GM21737 (cell line): Measurements from ENCODE around the gene GEN1.

Experiments
- ATAC-seq: cut with Tn5 transposase; IDR thresholded peaks from one replicate; pipeline ENCODE4 v1.9.1; 2021; ENCODE audit warnings: mild to moderate bottlenecking, moderate library complexity; ENCODE audit not compliant: unreplicated experiment

Gene GEN1

DNA sequence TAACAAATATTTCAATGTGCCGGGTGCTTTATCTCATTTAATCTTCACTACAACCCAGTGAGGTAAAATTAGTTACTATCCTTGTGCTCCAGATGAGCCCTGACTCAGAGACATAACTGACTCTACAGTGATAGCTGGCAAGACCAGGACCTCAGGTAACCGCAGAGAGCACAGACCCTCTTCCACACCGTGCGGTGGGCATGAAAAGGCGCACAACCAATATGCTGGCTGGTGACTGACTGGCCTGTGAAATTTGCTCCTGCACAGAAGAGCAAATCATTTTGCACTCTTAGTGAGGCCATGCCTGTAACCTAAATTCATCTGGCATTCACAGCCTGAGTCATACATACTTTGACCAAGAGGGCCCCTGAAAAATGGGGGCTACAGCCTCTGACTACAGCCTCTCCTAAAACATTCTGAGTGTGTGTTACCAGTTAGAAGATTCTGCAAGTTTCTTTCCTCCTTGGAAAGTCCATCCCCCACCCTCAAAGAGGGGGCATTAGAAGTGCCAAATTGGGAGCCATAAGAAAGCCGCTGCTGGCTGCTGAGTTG lies 39.9 kb downstream of the GEN1 start:
- ATAC-seq = no peak

DNA sequence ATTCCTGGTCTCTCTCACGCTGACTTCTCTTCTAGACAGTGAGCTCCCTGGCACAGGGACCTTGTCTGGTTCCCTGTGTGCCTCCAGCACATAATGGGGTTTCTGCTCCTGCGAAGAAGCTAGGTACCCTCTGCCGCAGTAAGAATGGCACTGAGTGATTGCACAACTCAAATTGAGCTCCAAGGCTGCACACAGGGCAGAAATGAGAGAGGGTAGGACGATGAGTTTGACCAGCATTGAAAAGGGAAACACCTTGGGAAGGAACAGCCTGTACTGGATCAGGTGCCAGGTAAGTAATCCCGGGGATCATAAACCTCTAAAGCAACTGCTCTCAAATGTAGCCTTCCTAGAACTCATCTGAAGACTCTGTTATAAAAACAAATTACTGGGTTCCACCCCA lies 41.4 kb downstream of the GEN1 start:
- ATAC-seq = no peak

DNA sequence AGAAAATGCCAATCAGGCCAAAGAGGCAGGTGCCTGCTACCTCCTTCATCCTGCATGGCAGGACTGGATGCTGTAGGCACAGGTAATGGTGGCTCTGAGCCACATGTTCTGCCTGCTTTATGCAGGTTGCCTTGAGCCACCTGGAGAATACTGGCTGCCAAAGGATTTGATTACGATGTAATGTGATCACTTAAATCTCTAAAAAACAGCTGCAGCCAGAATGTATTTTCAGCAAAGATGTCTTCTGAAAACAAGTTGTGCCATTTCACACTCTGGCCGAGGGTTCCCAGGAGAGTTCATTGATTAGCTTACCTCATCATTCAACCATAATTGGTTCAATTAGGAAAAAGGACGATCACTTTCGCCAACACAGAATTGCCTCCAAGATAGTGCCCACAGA lies 44.4 kb downstream of the GEN1 start:
- ATAC-seq = no peak

DNA sequence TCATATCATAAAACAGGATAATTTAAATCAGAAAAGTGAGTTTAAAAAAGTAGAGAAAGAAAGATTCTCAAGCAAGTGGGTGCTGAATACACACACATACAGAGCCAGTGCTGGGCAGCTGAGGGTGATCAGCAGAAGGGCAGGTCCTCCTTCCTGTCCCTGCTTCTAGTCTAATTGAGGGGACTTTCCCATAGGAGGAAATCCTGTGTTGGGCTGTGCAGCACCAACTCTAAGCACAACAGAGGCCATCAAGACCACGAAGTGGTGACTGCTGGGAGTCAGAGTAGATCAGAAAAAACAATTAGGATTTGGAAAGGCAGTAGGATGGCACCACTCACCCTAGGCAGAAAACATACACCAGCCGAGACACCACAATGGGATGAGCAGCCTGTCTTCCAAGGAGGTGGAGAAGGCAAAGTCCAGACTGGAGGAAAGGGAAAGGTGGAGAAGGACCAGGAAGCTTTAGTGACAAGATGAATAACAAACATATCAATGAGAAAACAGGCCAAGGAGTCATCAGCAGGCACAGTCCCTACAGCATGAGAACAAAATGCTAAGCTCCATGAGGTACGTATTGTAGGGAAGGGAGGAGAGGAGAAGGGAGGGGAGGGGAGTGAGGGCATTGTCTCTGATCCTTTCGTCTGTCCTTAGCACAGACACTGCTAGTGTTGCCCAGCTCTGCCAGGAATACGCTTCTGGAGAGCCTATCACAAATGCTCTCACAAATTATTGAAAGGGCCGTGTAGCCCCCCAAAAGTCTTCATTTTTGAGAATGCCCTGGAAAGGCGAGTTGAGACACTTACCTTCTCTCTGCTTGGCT lies 45.6 kb downstream of the GEN1 start:
- ATAC-seq = no peak

DNA sequence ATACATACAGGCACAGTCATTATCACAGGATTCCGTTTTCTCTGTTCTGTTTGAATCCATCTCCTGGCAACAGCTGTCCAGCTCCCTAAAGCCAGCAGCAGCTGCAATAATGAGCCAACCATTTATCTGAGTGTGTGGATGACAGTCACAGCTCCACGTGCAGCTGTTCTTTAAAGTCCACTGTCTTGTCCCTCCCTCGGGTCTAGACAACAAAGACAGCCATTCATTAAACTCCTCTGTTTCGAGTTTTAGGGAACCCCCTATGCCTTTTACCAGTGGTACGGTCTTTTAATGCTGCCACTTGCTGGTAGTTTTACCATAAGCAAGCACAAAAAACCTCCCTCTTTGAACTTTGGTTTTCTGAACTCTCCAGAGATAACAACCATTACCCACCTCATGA lies 46.3 kb downstream of the GEN1 start:
- ATAC-seq = no peak

DNA sequence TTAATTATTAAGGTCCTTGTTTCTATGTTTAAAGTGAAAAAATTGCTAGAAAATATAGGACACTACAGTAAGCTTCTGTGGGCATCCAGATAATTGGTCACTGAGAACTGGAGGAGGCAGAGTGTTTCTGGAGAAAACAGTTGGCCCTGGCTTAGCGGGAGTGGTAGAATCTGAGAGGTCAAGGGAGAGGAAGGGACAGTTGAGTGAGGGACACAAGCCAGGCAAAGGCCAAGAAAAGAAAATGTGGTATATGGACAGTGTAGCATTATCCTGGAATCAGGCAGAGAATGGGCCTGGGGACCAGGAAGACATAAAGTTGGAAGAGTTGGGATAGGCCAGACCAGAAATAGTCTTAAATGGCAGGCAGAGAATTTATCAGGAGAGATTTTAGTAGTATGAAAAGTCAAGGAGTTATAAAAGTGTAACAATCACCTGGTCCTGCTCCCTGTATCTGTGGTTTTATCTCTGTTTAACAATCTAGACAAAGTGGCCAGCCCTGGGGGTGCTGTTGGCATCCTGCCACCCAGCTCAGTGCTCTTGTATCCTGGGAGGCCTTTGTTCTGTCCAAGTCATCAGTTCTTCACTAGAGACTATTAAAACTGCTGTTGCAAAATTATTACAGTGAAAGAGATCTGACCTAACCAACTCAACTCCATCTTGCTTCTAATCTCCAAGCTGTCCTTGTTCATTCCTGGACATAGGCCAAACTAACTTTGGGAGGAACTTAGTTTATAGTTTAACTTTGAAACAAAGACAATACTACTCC lies 46.9 kb downstream of the GEN1 start:
- no peak for ATAC-seq

DNA sequence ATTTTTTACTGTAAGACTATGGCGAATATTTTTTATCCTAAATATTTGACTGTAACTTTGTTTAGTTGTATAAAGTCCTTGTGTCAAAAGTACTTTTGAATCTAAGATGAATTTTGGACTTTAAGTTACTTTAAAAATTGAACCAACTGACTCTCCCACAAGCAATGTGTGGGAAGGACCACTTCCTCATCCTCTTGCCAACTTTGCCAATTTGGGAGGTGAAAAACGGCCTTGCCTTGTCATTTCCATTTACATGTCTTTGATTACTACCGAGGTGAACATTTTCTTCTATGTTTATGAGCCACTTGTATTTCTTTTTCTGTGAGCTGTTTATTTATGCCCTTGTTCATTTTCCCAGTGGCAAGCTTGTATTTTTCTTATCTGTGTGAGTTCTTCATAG lies 49.6 kb downstream of the GEN1 start:
- ATAC-seq = no peak

DNA sequence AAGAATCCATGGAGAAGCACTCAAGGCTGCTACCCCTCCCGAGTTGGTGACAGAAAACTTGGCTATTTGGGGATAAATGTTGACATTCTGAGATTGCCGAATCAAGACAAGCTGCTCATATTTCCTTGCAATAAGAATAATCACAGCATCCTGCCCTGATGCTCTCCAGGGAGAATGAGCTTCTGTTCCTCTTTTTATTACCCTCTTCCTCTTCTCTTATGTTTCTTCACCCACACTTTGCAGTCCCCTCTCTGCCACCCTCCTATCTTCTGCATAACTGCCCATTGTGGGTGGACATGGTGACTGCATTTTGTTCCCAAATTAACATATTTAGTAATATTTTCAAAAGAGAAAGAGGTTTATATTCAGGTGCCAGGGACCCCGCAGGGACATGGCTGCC lies 50.4 kb downstream of the GEN1 start:
- ATAC-seq = peak; percentile 49

DNA sequence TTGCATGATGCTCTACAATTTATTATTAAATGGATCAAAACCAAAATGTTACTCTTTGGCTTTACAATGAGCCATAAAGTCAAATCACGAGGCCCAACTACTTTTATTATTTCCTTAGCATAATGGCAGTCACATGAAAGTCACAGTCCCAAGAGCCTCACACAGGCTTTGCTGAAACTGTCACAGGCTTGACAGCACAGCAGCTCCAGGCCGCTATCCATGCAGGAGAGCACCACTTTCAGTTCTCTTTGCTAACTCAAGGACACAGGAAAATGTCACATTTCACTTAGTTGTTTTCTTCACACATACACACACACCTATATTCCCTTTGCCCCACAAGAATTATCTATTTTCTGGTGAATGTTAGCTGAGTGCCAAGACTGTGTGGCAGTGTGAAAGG lies 51.2 kb downstream of the GEN1 start:
- peak; percentile 49 for ATAC-seq

DNA sequence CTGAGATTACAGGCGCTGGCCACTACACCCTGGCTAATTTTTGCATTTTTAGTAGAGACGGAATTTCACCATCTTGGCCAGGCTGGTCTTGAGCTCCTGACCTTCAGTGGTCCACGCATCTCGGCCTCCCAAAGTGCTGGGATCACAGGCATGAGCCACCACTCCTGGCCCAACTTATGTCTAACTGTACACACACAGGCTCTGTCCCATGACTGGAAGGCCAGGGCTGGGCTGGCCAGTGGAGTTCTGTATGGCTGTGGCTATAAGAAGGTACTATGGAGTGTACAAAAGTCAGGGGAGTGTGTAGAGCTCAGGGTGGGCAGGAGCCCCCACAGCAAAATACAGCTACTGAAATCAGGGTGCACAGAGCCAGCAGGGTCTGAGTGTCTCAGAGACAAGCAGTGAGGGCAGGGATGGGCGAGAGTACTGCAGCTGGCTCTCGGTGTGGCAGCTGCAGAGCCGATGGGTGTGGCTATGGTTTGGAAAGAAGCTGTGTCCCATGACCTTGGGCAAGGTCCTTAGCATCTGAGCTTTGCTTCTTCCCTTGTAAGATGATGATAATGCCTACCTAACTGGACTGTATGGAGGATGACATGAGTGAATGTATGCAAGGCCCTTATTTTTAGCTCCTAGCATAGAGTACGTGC lies 51.9 kb downstream of the GEN1 start:
- ATAC-seq = peak; percentile 44

DNA sequence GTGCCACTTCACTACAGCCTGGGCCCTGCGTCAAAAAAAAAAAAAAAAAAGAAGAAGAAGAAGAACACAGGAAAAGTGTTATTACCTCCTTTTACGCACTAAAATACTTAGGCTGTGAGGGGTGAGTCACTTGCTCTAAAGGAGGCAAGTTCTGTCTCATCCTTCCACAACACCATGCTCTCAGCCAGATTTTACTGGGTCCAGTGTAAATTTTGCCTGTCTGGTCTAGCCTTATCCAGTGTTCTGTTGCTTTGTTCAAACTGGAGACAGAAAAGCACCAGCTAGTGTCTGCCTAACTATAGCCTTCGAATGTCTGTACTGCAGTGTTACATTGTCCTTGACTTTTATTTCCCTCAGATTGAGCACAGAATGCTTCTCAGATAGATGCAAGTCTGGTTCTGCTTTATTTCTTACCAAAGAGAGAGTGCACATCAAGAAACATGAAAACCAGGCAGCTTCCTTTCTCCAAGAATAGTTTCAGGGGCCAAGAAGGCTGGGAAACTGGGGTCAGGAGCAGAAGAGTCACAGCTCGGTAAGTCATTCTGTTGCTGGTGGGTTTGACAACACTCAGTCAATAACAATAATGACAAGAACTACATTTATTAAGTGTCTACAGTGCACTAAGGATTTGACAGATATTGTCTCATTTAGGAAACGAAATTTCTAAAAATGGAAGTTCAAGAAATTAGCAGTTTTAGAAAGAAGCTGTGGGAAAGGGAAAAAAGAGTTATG lies 59.2 kb downstream of the GEN1 start:
- ATAC-seq = peak; percentile 33

DNA sequence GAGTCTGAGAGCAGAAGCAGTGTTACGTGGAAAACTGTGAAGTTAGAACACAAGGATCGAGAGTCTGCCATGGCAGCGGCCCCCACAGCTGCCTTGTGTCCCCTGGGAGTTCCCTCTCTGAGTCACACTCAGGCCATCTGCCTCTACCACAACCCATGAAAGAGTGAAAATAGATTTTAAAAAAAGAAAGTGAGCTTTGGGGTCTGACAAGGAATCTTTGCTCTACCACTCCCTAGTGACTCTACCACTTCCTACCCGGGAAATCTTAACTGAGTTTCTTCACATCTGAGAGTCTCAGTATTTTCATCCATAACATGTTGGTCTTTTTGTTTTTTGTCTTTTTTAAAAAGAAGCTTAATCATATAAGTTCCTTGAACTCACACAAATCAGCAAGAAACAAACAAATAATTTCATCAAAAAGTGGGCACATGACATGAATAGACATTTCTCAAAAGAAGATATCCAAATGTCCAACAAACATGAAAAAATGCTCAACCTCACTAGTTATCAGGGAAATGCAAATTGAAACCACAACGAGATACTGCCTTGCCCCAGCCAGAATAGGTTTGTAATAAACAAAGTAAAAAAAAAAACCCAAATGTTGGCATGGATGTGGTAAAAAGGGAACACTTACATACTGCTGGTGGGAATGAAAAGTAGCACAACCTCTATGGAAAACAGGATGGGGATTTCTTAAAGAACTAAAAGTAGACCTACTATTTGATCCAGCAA lies 60.0 kb downstream of the GEN1 start:
- peak; percentile 91 for ATAC-seq

DNA sequence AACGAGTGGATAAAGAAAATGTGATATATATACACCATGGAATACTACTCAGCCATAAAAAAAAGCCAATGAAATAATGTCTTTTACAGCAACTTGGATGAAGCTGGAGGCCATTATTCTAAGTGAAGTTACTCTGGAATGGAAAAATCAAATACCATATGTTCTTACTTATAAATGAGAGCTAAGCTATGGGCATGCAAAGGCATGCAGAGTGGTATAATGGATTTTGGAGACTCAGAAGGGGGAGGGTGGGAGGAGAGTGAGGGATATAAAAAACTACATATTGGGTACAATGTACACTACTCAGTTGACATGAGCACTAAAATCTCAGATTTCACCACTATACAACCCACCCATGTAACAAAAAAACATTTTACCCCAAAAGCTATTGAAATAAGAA lies 60.7 kb downstream of the GEN1 start:
- no peak for ATAC-seq

DNA sequence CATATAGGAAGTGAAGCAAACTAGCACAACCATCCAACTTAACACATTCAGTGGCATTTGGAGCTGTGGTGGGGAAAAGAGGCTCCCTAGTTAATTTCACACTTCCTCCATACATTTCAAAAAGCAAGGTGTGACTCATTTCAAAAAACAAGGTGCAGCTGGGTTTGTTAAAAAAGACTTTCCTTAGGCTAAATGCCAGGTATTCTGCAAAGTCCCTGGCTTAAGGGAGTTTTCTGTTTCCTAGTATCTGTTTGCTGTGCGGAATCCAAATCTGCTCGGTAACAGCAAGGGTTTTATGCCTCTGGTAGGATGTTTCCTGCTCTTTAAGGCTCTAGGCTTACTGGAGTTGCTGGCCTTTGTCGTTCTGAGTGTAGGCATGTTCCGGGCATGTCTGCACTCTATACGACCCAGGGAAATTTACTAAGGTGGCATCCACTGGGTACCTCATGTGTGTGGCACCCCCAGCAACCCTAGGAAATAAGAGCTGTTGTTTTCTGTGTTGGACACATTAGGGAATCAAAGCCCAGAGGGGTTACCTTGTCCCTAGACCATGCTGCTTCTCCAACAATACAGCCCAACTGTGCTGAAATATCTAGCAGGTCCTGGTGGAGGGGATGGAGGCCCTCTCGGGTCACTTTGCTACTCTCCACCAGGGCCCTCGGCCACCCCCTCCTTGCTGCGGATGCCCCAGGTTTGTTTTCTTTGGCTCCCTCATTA lies 61.7 kb downstream of the GEN1 start:
- no peak for ATAC-seq

DNA sequence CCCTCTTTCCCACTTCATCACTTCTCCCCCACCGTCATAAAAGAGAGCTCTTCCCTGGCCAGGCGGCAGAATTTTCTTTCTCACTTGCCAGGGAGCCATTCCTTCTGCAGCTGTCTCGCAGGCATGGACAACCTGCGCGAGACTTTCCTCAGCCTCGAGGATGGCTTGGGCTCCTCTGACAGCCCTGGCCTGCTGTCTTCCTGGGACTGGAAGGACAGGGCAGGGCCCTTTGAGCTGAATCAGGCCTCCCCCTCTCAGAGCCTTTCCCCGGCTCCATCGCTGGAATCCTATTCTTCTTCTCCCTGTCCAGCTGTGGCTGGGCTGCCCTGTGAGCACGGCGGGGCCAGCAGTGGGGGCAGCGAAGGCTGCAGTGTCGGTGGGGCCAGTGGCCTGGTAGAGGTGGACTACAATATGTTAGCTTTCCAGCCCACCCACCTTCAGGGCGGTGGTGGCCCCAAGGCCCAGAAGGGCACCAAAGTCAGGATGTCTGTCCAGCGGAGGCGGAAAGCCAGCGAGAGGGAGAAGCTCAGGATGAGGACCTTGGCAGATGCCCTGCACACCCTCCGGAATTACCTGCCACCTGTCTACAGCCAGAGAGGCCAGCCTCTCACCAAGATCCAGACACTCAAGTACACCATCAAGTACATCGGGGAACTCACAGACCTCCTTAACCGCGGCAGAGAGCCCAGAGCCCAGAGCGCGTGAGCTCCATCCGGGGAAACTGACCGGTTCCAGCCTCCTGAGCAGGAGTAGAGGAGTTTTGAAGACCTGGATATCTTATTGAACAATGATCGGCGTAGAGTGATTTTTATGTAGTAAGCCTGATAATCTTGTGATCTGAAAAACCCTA lies 62.7 kb downstream of the GEN1 start, which contains the start of gene MSGN1:
Gene MSGN1, plus strand, starts transcription at position 65 of the 850 bp plus-strand sequence. Its CDS starts 59 bp downstream, at position 124.
- no peak for ATAC-seq

DNA sequence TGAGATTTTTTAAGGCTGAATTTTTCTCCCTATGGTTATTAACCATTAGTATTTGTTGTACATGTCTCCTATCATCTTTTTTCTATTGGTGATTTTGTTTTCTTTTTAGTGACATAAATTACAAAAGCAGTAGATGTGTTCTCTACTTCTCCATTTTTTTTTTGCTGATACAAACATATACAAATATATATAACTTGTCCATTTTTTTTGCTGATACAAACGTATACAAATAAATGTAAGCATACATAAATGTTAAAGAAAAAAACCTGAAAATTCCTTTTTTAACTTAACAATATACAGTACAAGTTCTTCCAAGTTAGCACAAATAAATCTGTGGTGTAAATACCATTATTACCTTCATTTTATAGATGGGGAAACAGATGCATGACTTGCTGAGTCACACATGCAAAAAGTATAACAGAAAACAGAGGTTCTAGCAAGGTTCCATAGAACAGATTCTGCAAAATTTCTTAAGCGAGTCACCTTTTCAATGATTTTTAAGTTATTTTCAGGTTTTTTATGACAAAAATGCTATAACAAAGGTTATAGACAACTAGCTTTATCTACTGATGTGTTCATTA lies 64.4 kb downstream of the GEN1 start:
- no peak for ATAC-seq

DNA sequence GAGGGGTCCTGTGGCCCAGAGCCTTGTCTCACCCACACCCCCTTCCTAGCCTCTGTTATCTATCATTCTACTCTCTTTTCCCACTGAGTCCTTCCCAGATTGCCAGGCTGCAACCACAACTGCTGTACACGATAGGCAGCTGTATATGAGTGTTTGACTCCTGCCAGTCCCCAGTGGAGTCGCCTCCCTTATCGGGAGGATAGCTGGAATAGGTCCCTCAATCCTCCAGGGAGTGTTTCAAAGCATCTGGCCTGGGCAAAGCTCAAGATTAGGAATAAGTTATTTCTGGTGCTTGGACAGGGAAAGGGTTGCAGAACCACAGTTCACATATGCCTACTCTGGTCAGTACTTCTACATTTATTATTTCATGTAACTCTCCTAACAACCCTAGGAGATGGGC lies 67.1 kb downstream of the GEN1 start:
- no peak for ATAC-seq
